G401 (cell line): ENCODE measurements around the gene GRB10. TPM values are rescaled to one million over a fixed set of nuclear protein-coding genes. Genes with fewer than 3 reads are reported as not detected.
"Not testable (repeated sequence)": the region's sequence is repeated elsewhere in the genome, so short reads cannot be mapped to it uniquely, and the experiment has no call there.

Source experiments
- DNase-seq: peaks from one replicate; pipeline ENCODE4 v3.0.0-alpha.2; 2015; ENCODE audit warnings: low spot score
- in situ Hi-C: cut with HindIII; loops from 2 replicates; pipeline ENCODE4 v1.10.0; 2016; ENCODE audit warnings: low sequenced_read_pairs, mixed read lengths
- total RNA-seq: library from RNA; depleted of rRNA; stranded (reverse); fragments of >200 nt; shearing (Covaris generic); gene quantifications from 2 replicates; pipeline ENCODE4 v1.2.3, GENCODE V29; 2014

GRB10 gene
- total RNA-seq, 1 experiment from 2014 or later, result not detected

GRCh38 chr7:50587737-50588136, 195.0 kb downstream of the GRB10 start:
- in situ Hi-C loops, result no loop called here
- no peak for DNase-seq

GRCh38 chr7:50584793-50585408, 197.8 kb downstream of the GRB10 start:
- no peak for DNase-seq
- in situ Hi-C loops, result no loop called here

DNA sequence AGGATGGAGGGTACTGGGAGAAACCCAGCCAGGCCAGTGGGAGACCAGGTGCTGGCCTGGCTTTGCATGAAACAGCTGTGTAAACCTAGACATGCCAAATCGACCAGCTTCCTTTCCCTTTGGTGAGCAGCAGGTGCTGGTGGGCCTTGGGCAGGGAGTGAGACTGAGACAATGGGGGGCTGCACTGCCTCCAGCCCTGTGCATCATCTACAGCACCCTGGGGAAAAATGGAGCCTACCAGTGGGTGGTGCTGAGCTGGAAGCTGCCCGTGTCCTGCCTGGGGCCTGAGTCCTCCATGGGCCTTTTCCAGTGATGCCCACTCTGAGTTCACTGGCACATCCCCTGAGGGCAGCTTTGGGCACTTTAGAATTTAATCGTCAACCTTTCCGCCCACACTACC, 198.3 kb downstream of the GRB10 start:
- DNase-seq, result no peak
- in situ Hi-C loops, result no loop called here

- in situ Hi-C loops, result not testable (repeated sequence)
Observed at GRCh38 chr7:50583295-50583694, 199.4 kb downstream of the GRB10 start.

DNA sequence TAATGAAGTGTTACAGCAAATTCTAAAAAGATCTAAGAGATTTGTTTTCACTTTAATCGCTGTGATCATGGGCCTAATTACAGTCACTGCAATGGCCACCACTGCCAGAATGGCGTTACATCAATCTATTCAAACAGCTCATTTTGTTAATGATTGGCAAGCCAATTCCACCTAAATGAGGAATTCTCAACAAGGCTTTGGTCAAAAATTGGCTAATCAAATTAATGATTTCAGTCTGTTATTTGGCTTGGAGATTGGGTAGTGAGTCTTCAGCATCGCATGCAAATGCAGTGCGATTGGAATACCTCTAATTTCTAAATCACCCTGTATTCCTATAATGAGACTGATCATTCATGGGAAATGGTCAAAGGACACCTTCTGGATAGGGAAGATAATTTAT, 200.4 kb downstream of the GRB10 start:
- DNase-seq, in situ Hi-C loops: not testable (repeated sequence)

More at GRCh38 chr7:50583295-50583694, 199.4 kb downstream of the GRB10 start:
- not testable (repeated sequence) for DNase-seq

DNA sequence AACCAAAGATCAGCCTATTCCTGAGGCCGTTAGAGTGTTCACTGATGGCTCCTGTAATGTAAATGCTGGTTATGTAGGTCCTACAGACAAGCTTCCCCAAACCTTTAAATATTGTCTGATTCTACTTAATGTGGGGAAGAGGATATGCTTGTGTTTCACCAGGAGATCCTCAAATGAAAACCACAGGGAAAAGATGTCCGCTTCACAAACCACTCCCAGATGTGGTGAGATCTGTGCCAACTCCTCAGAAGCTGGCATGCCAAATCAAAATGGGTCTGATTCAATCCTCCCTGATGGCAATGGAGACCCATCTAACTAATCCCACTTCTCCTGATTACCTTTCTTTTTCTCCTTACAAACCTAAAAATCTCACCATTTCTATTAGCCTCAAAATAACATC, 202.0 kb downstream of the GRB10 start:
- DNase-seq, in situ Hi-C loops: not testable (repeated sequence)

- in situ Hi-C loops, result no loop called here
- no peak for DNase-seq
Observed at GRCh38 chr7:50580057-50580456, 202.6 kb downstream of the GRB10 start.

- in situ Hi-C loops, DNase-seq: not testable (repeated sequence)
Observed at GRCh38 chr7:50578105-50578504, 204.6 kb downstream of the GRB10 start.

DNA sequence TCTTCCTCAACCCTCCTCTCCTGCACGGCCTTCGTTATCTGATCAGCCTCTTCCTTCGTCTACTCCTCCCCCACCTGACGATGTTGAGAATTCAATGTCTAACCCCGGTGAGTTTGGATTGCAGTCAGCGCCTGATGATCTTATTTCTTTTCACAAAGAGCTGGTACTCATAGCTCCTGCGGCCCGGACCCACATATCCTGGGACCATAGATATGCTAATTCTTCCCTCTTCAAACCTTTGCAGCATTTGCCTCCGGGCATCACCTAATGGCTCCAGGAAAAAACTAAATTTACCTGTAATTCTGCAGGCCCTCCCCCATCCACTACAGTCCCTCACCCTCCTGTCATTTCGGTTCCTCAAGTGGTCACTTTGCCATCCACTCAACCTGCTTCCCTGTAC, 205.1 kb downstream of the GRB10 start:
- in situ Hi-C loops, result no loop called here
- DNase-seq, result no peak

- in situ Hi-C loops, DNase-seq: not testable (repeated sequence)
Observed at GRCh38 chr7:50576388-50576787, 206.3 kb downstream of the GRB10 start.

DNA sequence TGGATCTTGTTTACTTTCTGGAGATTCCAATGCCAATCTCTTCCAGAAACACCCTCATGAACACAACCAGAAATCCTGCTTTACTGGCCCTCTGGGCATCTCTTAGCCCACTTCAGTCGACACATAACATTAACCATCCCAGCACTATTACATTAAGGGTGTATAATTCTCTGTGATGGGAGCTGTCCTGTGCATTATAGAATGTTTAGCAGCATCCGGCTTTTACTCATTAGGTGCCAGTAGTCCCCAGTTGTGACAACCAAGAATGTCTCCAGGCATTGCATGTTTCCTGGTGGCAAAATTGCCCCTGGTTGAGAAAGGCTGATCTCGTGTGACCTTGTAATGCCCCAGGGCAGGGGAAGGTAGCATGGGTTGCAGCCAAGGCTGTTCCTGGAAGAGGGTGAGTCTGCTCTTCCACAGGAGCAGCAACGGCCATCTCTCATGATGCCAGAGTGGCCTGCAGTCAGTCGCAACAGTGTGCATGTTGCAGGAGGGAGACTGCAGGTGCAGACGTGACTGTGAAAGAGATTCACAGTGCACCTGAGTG, 214.9 kb downstream of the GRB10 start:
- in situ Hi-C loops, result no loop called here
- DNase-seq, result no peak

DNA sequence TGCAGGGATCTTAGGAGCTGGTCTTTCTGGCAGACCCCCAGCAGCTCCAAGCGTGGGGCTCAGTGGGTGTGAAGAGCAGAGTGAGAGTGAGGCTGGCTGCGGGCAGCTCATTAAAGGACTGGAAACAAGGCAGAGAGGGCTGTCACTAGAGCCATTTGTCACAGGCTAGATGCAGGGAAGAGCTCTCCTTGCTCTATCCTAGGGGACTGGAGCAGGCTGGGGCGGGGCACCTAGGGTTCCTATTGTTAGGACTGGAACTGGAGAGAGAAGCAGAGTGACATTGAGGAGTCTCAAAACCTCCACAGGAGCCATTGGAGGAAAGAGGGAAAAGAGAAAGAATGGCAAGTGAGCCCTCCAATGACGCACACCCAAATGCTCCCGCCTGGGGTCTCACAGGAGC, 216.7 kb downstream of the GRB10 start:
- no peak for DNase-seq
- in situ Hi-C loops, result no loop called here

- in situ Hi-C loops, result no loop called here
Observed at GRCh38 chr7:50565559-50565916, 217.2 kb downstream of the GRB10 start.

DNA sequence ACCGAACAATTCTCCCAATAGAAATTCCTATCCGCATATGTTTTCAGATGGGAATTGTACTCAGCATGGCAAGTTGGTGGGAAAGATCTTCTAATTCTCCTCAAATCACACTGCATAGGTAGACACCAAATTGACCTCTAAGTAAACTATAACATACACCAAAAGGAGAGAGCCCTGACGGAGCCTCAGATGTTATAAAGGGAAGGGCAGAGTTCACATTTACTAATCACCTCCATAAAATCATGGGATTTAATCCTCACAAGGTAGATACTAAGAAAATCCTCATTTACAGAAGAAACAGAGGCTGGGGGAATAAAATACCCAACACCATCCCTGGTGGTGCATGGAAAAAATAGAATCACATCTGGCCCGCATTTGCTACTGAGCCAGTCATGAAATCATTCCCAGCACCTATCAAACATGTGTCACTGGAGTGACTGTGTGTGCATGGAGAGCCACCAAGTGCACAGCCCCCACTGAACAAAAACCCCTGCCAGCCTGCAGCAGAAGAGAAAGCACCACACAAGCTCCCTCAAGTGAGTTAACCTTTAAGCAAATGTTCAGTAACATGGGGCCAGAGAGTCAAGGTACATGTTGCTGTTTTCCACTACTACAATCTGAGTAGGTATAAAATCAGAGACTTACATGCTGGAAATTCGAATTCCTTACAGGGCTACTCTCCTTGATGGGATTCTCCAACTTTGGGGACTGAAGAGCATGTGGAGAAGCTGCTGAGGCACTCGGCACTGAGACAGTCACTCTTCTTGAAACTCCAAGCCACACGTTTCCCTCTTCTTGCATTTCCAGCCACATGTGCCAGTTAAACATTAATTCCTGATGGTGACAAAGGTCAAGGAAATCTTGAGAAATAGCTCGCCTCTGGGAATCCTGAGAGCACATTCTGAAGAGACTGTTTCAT, 217.8 kb downstream of the GRB10 start, which contains the start of gene DDC:
DDC (minus strand) TSS at position 766 of the 919 bp plus-strand sequence. CDS start 21,320 bp downstream, outside the sequence.
- in situ Hi-C loops, result no loop called here
- DNase-seq, result no peak

More at GRCh38 chr7:50565559-50565916, 217.2 kb downstream of the GRB10 start:
- no peak for DNase-seq

- in situ Hi-C loops, result no loop called here
- DNase-seq, result no peak
Observed at GRCh38 chr7:50564171-50564570, 218.5 kb downstream of the GRB10 start.

DNA sequence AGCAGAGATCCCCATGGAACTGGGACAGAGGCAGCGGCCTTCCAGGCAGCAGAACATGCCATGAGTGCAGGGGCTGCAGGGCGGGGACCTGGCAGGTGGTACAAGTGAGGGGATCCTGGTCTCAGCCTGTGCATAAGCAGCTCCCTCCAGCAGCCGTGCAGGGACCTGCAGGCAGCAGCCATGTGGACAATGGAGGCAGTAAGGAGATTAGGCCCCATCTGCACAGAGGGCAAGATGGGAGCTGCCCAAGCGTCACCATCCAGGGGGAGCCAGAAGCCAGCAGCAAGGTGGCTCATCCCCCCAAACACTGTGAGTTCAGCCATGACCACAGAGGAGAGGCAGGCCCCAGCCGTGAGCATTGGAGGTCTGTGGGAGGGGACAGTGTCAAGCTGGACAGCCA, 220.6 kb downstream of the GRB10 start:
- in situ Hi-C loops, result no loop called here
- DNase-seq, result no peak

GRCh38 chr7:50560865-50561351, 221.8 kb downstream of the GRB10 start:
- no peak for DNase-seq
- in situ Hi-C loops, result no loop called here

- no peak for DNase-seq
- in situ Hi-C loops, result no loop called here
Observed at GRCh38 chr7:50559881-50560280, 222.8 kb downstream of the GRB10 start.

DNA sequence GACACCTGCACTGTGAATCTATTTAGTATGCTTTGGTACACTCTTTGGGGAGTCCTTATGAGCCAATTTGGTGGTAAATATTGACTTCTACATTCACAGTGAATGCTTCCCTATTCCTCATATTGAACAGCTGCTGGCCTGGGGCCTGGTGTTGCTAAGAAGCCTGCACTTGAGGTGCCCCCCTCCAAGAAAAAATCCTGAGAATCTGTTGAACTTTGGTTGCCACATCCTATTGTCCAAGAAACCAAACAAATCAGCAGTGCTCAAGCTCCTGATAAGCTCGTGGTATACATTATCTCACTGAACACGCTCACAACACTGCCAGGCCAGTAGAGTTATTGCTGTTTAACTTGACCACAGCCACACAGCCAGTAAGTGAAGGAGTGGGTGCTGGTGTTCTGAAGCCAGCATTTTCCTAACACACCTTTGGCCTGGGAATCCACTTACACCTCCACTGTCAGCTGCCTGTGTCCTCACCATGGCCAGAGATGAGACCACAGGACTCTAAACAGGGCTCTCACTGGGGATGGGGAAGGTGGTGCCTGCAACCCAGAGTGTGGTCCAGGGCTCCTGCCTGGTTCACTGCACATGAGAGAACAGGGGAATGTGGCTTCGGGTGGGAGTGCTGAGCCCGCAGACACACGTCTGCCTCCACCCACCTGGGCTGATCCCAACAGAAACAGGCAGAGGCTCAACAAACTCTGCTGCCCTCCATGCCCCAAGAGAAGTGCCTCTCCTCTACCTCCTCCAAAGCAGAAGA, 224.2 kb downstream of the GRB10 start:
- no peak for DNase-seq
- in situ Hi-C loops, result no loop called here
